ENCODE results near the gene CCDC70. TPM values are rescaled to one million over a fixed set of nuclear protein-coding genes. Genes with fewer than 3 reads are reported as not detected.
A peak's percentile ranks its signal among the peaks of the same experiment; 100 is the strongest.

CCDC70 gene
- total RNA-seq, 1 experiment from 2014 or later = 0.34 TPM

DNA sequence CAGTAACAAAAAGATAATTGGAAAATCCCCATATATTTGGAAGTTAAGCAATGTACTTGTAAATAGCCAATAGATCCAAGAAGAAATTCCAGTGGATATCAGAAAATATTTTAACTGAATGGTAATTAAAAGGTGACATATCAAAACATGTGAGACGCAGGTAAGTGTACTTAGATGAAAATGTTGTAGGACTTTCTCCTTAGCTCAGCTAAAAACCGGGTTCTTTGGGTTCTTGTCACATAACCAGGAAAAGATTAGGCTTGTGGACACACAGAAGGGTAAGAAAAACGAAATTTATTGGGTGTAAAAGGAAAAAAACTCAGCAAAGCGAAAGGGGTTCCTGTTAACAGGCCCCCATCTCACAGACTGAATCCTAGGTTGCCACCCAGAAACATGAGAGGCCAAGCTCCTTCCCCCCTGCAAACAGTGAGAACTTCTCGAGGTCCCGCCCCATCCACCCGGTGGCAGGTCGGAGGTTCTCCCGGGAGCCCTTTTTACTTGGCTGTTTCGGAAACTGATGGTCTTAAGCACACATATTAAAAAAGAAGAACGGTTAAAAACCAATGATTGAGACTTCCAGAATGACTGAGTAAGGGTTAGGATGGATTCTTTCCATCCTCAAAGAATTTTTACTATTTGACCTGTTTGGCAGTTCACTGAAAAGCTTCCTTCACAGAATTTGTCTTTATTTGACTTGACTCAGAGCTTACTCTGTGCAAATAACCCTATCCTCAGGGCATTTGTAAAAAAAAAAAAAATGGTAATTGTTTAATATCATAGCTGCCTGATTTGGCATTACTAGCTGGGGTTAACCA is 3.1 kb upstream of the CCDC70 start:
- peak; percentile 33 for DNase-seq (ENCODE audit: low read depth)

DNA sequence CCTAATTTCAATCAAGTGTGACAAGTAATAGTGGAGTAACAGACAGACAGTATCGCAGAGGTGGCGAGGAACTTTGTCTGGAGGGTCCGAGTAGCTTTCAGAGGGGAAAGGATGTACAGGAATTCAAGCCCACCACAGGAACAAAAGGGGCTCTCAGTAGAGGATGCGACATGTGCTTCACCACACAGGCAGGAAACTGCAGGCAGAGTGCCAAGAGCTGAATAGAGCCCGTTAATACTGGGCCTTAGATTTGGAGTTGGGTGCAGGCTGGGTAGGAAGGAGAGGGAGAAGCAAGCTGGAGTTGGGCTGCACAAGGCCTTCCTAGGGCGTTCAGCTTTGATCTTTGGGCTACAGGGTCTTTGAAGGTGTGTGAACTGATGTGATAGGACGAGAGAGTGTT is 1.2 kb downstream of the CCDC70 start:
- DNase-seq (ENCODE audit: low read depth) = no peak

DNA sequence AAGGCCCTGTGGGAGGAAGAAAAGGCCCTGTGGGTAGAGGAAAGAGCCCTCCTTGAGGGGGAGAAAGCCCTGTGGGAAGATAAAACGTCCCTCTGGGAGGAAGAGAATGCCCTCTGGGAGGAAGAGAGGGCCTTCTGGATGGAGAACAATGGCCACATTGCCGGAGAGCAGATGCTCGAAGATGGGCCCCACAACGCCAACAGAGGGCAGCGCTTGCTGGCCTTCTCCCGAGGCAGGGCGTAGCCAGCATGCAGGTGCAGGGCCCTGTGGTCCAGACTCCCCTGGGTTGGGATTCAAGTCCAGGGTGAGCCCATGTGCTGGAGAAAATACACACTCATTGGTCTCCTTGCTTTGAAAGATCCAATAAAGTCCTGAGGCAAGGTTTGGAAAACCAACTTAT is 4.1 kb downstream of the CCDC70 start:
- no peak for DNase-seq (ENCODE audit: low read depth)

DNA sequence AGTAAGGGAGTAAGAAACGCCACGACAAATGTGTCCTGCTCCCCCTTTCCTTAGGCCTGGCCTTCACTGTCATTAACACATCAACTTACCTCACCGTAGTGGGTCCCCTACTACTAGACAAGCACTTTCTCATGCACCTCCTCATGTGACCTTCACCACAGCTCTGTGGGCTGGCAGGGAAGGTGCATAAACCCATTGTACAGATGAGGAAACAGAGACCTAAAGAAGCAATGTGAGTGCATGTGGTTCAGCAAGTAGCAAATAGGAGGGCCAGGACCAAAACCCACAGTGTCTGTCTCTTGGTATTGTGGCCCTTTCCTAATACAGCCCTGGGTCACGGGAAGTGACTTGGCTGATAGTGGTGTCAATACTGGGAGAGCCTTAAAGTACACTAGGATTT is 5.3 kb downstream of the CCDC70 start:
- DNase-seq (ENCODE audit: low read depth) = no peak

DNA sequence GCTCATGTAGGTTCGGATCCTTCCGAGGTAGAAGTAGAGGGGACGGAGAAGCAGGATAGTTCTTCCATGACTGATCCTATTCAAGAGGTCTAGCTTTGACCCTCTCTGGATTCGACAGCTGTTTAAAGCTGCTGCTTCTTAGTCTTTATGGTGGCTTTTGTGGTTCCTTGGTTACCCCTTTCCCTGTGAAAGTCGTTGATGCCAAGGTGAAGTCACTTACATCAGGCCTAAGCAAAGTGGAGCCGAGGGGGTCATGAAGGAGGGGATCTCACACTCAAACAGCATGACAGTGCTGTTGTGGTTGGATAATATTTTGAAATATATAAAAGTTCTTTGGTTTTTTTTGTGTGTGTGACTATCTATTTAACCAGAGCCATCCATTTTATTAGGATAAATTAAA is 8.1 kb downstream of the CCDC70 start:
- DNase-seq (ENCODE audit: low read depth) = no peak

DNA sequence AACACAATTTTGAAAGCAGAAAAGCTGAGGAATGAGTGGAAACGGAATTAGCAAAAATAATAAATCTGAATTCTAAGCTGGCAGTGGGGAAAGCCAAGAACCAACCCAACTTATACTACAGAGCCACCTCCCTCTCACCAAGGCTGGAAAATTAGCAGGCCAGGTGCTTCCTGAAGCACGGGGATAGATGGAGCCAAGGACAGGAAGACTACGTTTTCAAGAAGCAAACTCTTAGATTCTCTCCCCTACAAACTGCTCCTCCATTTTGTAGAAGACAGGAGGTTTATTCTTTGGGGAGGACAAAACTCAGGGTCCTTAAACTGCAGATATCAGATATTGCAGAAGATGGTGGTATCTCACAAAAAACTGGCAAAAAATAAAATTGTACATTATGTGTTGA is 8.8 kb downstream of the CCDC70 start:
- no peak for DNase-seq (ENCODE audit: low read depth)

DNA sequence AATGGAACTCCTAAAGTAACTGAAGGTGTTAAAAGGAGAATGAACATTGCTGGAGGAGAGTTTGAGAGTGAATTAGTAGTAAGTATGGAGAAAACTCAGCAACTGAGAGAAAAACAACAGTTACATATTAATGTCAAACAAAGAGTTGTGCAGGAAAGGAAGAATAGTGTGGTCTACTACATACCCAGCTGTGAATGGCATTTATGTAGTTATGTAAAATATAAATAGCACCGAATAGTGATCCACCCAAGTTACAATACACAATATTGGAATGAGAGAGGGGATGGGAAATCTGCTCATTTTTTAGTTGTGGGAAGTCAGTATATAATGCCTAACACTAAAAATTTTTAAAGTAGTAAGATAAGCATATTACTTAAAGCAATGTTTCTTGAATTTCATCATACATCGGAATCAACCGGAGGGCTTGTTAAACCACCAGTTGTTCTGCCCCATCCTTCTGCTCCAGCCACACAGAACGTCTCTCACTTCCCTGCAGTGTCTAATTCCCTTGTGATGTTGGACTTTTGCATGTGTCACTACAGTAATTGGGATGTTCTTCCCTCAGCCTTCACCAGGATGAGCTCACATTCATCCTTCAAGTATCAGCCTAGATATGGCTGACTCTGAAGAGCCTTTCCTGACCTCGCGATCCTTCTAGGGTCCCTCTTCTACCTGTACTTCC is 11.5 kb downstream of the CCDC70 start:
- no peak for DNase-seq (ENCODE audit: low read depth)

DNA sequence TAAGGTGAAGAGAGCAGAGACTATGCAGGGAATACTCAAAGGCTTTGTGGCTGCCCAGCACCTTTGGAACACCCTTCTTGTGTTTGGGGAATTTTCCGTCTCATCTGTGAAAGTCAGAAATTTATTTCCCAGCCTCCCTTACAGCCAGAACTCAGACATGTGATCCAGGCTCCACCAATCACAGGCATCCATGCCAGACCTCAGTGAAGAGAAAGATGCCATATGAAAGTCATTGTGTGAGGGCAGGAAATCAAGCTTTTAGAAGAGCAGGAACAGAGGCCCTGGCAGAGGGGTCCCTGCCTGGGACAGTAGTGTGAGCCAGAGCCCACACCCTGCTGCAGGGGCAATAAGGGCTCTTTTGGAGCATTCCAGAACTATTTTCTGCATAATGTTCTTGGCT is 12.1 kb downstream of the CCDC70 start:
- DNase-seq (ENCODE audit: low read depth) = no peak

DNA sequence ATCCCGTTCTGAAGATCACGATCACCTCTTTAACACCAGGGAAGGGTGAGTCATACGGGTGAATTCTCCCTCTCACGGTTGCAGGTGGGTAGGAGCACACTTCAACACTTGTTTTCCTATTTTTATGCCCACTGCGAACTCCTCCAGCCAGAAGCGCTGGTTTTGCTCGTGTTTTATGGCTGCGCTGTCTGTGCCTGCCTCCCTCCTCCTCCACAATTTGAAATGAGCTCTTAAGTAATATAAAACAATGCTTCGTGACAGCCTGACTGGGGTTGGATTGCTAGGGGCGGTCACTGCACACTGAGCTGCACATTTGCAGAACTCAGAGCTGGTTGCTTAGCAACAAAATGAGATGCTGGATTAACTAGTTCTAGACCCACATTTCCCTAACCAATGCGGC is 12.9 kb downstream of the CCDC70 start:
- no peak for DNase-seq (ENCODE audit: low read depth)

DNA sequence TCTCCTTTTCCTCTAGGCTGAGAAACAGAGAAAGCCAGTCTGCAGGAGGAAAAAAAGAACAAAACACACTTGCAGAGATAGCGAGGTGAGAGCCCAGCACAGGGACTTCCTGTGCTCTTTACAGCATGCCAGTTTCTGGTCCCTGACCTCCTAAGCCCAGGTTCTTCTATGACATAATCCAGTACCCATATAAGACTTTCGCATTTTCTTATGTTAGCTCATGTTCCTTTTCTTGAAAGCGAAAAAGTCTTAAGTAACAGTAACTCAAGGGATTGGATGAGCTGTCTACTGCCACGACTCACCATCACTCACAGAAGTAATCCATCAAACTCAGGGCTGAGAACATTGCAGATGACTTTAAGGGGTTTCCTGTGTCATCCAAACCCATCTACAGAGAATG is 17.4 kb downstream of the CCDC70 start:
- no peak for DNase-seq (ENCODE audit: low read depth)

DNA sequence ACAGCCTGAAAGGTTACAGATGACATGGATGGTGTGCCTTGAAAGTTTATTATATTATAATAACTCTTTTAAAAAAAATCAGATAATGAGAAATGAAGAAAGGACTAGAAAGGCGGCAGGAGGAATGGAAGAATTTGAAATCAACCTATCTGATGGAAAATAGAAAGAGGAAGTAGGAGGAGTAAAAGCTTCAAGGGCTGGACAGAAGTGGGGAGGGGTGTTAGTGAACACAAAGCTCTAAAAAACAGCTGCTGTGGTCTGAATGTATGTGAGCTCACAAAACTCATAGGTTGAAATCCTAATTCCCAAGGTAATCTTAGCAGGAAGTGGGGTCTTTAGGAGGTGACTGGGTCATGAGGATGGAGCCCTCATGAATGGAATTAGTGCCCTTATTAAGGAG is 19.5 kb downstream of the CCDC70 start:
- no peak for DNase-seq (ENCODE audit: low read depth)

DNA sequence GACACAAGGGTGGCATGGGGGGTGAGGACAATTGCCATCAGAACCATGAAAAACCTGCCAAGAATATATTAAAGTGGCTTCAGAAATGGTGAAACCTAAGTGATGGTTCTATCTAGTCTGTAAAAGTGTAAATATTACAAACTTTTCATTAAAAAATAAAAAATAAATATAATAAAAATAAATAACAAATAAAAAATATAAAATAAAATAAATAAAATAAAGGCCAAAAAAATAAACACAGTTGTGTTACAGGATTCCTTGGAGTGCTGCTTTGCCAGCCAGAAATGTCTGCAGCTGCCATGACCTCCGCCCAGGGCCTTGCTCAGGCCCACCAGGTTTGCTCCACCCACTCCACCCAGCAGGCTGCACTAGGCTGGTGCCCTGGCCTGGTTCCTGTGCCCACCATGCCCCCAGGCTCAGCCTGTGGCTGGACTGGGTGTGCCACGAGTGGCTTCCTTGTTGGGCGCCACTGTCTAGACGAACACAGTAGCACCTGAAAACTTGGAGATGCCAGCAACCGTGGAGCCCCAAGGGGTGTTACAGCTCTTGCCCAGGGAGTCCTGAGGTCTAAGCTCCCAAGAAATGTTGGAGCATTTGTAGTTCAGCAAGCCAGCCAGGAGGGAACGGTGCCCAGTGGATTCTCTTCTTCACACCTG is 20.9 kb downstream of the CCDC70 start:
- DNase-seq (ENCODE audit: low read depth) = no peak

DNA sequence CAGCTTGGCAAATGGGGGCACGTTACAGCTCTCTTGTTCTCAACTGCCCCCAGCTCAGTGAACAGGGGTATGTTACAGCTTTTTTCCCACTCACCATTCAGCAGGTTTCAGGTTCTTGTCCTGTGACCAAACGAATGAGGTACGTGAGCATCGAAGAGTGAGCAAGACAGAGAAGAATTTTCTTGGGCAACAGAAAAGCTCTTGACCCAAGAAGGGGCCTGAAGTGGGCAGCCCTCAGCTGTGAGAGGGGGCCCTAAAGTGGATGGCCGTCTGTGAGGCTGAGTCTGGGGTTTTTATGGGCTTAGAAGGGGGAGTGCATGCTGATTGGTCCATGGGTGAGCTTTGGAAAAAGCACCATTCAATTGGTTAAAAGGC is 21.4 kb downstream of the CCDC70 start:
- DNase-seq (ENCODE audit: low read depth) = no peak

DNA sequence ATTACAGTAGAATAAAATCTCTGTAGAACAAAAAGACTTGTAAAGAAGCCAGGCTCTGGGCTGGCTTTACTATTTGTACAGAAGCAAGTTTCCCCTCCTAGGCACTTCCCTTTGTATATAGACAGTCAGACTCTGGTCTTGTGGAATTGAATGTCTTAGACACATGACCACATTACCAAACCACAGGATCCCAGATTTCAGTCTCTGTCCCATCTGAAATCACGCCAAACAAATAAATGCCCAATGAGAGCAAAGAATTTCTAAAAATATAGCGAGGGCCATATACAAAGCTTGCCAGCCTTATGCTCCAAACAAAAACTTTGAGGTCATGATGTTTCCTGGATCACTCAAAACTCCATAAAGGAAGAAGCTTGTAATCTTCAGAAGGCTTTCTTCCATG is 23.9 kb downstream of the CCDC70 start:
- DNase-seq (ENCODE audit: low read depth) = no peak

DNA sequence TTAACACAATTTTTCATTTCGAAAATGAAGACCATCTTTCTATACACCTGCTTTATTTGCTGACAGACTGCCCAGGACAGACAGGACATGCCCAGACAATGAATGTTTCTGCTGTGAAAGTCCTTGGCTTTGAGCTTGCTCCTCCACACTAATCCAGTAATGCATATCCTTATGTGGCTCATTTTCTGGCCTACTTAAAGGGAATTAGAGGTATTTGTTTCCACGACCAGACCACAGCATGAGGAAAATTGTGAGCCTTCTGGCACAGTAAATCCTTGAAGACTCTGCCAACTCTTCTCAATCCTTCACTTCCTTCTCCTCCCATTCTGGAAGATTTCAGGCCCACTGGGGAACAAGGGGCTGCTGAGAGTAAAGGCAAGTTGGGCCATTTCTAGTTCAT is 25.7 kb downstream of the CCDC70 start:
- DNase-seq (ENCODE audit: low read depth) = no peak

DNA sequence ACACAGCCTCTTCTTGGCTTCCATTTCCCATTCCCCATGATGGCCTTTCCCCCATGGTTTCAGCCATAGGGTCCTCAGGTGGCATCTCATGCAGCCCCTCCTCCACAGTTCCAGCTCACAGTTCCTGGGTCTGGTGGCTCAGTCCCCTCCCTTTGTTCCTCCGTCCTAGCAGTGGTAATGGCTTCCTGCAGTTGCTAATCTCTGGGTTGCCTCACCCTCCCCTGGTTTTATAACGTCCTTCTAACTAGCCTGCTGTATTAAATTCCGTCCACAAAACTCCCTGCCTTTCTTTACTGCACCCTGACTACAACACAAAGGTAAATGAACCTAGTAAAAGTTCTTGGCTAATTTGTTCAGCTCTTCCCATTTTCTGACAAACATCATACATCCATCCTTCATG is 30.9 kb downstream of the CCDC70 start:
- DNase-seq (ENCODE audit: low read depth) = no peak

DNA sequence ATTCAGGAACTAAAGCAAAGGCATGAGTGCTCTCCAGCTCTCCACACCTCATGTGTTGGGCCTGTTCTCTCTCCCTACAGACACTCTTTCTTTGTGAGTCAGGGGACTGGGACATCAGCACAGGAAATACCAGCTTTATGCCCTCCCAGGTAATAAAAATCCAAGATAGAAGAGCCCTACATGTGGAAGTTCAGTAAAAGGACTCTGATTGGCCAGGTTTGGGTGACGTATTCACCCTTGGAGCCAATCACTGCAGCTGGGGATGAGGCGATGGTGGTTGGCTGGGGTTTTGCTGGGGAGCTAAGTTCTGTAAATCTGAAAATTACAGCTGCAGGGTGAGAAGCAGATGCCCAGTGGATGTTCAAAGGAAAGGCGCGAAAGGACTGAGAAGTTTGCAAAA is 32.5 kb downstream of the CCDC70 start:
- peak; percentile 5 for DNase-seq (ENCODE audit: low read depth)

DNA sequence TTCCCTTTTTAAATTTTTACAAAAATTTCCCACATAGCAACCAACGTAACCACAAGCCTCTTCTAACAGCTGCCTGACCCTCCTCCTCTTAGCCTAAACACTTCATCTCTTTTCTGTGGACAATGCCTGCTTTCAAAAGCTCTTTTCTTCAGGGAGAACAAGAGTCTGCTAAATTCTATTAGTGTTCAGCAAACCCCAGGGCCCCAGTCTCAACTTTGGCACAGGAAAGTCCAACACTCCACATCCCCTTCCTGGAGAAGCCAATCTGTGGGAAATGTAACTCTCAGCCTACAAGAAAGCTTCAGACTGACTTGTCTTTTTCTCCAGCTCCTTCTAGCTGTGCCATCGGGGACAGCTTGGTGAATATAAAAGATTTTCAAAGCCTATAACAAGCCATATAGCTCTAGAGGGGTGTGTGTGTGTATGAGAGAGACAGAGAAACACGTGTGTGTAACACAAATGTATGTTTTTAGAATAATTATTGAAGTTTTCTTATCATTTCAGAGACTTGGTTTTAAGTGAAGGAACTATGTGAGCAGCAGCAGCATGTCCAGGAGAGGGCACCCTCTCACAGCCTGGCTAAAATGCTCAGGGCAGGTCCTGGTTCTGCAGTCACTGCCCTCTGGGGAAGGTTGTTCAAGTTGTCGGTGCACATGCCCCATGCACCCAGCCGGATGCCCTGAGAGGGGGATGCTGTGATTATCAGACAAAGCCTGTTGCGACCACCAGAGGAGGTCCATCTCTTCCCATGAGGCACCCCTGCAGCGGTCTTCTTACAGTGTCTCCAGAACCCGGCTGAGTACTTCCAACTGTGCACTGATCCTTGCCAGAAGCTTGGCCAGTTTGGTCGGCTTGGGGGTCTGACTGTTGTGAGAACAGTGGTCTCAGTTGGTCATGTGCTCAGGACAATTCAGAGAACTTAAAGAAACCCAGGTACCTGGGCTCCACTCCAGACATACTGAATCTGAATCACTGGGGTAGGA is 34.4 kb downstream of the CCDC70 start:
- peak; percentile 31 for DNase-seq (ENCODE audit: low read depth)

DNA sequence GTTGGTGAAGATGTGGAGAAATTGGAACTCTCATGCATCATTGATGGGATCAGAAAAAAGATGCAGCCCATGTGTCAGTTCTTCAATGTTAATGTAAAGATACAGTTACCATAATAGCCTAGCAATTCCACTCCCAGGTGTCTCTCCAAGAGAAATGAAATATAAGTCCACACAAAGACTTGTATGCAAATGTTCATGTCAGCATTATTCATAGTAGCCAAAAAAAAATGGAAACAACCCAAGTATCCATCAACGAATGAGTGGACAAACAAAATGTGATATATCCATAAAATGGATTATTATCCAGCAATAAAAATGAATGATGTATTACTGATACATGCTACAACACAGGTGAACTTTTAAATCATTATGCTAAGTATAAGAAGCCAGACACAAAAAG is 38.7 kb downstream of the CCDC70 start:
- no peak for DNase-seq (ENCODE audit: low read depth)

DNA sequence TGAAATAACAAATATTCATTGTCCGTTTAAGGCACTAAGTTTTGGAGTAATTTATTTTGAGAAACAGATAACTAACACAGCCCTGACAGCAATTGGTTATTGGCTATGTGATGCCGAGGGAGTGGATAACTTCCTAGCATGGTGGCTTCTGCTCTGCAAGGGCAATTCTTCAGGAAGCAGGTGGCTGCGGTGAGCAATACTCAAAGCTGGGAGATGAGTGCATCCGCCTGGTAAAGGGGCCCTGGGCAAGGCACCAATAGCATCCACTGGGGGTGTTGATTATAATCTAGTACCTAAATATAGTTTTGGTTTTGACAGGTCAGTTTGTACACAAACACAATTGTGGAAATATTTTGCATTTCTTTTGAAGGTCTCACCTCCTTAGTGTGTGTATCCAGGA is 41.0 kb downstream of the CCDC70 start:
- DNase-seq (ENCODE audit: low read depth) = no peak

DNA sequence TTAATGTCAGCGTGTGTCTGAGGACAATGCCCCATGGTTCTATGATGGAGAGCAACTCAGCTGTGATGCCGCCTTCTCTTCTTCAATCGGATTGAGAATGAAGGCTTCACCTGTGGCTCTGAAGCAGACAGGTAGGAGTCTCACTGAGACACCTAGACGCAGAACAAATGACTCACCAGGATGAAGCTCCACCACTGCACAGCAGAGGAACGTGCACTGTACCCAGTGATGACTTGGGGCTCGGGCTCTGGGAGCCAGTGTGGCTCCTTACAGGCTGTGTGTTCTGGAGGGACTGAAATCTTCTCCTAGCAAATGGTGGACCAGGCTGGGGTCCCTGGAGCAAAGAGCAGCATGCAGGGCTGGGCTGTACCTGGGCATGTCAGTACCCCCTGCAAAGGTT is 44.0 kb downstream of the CCDC70 start:
- DNase-seq (ENCODE audit: low read depth) = no peak

DNA sequence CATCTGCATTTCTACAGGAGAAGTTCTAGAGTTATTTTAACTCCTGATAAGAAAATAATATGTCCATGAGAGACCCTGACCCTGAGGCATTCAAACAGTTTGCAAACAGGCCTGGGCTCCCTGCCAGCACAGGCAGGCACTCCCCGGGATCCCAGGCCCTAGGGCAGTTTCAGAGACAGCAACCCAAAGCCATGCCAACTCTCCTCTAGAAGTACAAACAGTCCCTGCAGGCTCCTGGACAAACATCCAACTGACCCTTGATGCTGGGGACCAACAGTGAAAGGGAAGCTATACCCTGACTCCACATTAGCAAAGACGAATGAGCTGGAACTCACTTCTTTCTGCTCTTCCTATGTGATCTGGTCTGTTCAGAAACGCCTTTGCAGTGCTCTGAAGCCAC is 44.8 kb downstream of the CCDC70 start:
- DNase-seq (ENCODE audit: low read depth) = peak; percentile 8
